Epithelial cell of proximal tubule (primary cell): Measurements from ENCODE around the gene EVI5L. TPM values are rescaled to one million over a fixed set of nuclear protein-coding genes. Genes with fewer than 3 reads are reported as not detected.

Source experiments
- DNase-seq: peaks from one replicate; pipeline ENCODE4 v3.0.0-alpha.2; 2011; ENCODE audit warnings: low read depth
- H3K4me3 ChIP-seq: 2 replicates; pipeline ENCODE4 v1.5.1; 2011; ENCODE audit warnings: low read depth, mild to moderate bottlenecking, low read length
- total RNA-seq: library from RNA; depleted of rRNA; stranded (reverse); fragments of >200 nt; gene quantifications from 2 replicates; pipeline ENCODE4 v1.2.3, GENCODE V29; 2015
- TF ChIP-seq, protein P1 (sequence below): conservative IDR thresholded peaks from 2 replicates; pipeline ENCODE4 v1.5.1; 2012; ENCODE audit warnings: low read depth, mild to moderate bottlenecking, low read length

The EVI5L gene
- total RNA-seq, 1 donor from 2014 or later: 9.3 TPM

DNA sequence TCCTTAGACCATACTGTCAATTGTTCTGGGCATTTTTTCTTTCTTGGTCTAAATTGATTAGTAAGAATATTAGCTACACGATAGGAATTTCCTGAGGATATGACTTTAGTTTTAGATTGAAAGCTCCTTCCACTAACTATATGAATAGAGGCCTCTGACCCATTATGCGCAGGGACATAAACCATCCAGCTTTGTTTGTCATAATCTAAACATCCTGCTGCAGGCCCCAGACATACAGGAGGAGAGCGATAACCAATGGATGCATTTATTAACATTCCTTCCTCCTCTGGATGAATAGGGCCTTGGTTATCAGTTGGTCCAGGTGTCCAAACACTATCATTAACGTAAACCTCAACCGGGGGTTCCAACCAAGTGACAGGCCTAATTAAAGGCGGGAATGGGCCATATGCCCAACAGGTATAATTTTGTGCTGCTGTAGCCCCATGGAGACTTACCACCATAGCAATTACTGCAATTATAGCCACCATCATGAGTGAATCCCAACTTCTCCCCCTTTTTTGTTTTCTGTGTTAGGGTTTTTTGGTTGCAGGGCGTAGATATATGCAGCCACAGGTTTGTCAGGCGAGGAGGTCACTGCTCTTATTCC is 34.4 kb upstream of the EVI5L start:
- DNase-seq: no peak
- TF ChIP-seq, protein P1, sequence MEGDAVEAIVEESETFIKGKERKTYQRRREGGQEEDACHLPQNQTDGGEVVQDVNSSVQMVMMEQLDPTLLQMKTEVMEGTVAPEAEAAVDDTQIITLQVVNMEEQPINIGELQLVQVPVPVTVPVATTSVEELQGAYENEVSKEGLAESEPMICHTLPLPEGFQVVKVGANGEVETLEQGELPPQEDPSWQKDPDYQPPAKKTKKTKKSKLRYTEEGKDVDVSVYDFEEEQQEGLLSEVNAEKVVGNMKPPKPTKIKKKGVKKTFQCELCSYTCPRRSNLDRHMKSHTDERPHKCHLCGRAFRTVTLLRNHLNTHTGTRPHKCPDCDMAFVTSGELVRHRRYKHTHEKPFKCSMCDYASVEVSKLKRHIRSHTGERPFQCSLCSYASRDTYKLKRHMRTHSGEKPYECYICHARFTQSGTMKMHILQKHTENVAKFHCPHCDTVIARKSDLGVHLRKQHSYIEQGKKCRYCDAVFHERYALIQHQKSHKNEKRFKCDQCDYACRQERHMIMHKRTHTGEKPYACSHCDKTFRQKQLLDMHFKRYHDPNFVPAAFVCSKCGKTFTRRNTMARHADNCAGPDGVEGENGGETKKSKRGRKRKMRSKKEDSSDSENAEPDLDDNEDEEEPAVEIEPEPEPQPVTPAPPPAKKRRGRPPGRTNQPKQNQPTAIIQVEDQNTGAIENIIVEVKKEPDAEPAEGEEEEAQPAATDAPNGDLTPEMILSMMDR: no peak
- no peak overlapping the region for H3K4me3 ChIP-seq

DNA sequence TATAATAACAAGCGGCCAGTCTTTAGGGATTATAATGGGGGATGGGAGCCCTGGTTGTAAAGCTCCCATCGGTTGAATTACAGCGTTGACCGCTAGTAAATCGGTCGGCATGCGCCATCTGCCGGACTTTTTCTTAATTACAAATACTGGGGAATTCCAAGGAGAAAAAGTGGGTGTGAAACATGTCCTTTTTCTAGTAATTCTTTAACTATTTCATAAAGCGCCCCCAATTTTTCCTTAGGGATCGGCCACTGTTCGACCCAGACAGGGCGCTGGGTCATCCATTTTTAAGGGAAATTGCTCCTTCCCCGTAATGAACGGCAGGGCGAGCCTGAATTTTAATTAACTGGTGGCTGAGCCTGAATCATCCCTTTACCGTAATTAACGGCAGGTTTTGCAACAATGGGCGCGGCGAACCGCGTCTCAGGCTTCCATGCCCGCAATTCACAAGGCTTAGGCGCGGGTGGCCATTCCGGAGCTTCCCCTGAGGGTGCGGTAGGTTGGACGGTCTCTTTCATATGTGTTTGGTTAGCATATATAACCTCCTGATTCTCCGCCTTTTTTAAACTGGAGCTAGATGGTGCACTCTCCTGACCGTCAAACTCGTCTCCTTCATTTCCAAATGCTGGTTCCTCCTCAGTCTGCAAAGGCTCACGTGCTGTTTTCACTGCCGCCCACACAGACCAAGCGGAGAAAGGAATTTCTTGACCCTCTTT is 30.2 kb upstream of the EVI5L start:
- TF ChIP-seq, protein P1: peak; percentile 73
- H3K4me3 ChIP-seq: peak overlapping the region; percentile 52
- DNase-seq: peak; percentile 43

DNA sequence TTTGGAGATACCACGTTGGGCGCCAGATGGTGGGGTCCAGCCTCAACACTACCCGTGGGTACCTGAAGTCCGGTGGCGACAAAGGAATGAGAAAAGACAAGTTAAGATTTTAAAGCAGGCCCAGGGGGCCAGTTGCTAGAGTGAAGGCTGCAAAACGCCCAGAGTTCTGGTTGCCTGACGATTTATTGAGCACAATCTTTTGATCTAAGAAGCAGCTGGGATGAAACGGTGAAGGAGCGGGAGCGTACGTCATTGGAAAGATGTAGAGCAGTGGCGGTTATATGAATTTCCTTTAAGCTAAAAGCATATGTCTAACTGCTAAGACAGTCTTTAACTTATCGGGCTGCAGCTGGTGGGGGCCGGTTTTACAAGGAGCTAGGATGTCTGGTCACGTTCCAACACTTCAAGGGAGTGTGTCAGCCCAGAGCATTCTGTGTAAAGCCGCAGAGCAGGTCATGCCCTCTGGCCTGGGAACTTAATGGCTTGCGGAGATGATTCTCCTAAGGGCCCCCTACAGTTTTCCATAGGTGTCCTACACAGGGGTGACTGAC is 28.9 kb upstream of the EVI5L start:
- DNase-seq: no peak
- no peak overlapping the region for H3K4me3 ChIP-seq
- TF ChIP-seq, protein P1: no peak

DNA sequence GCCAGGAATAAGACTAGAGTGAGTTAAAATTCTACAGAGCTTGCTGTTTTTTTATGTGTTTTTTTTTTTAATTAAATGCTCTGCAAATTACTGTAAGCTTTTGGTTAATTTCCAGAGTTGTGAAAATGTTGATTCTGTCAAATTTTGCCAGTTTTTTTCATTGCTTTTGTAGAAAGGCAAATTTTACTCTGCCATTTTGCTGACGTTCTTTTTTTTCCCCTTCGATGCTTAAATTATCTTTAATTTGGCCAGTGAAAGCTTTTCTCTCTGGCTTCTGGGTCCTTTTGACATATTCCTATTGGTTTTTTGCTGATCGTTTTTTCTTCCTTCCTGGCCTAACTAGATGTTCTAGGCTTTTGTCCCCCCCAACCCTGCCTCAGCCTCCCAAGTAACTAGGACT is 23.8 kb upstream of the EVI5L start:
- H3K4me3 ChIP-seq: no peak overlapping the region
- TF ChIP-seq, protein P1: no peak
- no peak for DNase-seq

DNA sequence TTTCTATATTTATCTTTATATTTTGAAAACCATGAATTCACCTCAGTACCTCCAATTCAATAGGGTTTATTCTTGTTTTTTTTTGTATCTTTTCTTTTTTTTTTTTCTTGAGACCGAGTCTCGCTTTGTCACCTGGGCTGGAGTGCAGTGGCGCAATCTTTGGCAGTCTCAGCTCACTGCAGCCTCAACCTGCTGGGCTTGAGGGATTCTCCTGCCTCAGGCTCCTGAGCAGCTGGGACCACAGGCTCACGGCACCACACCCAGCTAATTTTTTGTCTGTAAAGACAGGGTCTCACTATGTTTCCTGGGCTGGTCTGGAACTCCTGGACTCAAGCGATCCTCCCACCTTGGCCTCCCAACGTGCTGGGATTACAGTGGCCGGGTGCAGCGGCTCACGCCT is 23.1 kb upstream of the EVI5L start:
- TF ChIP-seq, protein P1: no peak
- DNase-seq: no peak
- no peak overlapping the region for H3K4me3 ChIP-seq

DNA sequence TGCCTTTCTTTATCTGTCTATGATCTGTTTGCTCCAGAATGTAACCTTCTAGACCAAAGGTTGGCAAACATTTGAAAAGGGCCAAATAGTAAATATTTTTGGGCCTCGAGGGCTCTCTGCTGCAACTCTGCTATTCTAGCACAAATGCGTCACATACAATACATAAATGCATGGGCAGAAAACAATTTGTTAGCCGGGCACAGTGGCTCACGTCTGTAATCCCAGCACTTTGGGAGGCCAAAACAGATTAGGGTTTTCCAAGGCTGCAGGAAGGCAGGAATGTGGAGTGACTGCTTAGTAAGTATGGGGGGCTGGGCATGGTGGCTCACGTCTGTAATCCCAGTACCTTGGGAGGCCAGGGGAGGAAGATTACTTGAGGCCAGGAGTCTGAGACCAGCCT is 21.9 kb upstream of the EVI5L start:
- no peak overlapping the region for H3K4me3 ChIP-seq
- TF ChIP-seq, protein P1: no peak
- DNase-seq: no peak
